ENCODE data around the gene PLBD2.

The PLBD2 gene

DNA sequence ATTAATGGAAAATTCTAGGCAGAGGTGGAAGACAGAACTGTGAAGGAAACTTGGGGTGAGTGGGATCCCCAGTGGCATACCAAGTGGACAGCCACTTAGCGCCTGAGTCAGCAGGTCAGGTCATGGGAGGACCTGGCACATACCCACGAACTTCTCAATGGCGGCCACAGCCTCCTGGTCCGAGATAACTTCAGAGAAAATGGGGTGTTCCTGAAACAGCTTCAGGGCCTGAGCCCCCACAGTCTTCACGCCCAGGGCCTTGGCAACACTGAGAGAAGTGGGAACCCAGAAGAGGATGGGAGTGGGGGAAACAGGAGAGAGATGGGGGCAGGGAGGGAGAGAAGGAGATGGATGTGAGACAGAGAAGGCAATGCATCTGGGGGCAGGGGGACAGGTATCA lies 35.4 kb downstream of the PLBD2 start:
- Histone ChIP-seq H3K9ac (ENCODE audit: low read length) (no peak overlapping the region), H3K27me3 (ENCODE audit: low read length) (no peaks in the 10 kb centered on the region), H3K4me2 (ENCODE audit: low read depth, low read length, poor library complexity, severe bottlenecking) (no peak overlapping the region), H3K4me3 (ENCODE audit: insufficient read depth, low read length, poor library complexity, severe bottlenecking) (no peak overlapping the region), H2AFZ (ENCODE audit: low read depth, low read length, severe bottlenecking) (no peak overlapping the region), H3K27ac (ENCODE audit: low read depth, low read length) (no peak overlapping the region), H3K79me2 (ENCODE audit: insufficient read depth, low read length) (no peaks in the 10 kb centered on the region), H3F3A (ENCODE audit: insufficient read depth) (no peaks in the 10 kb centered on the region), H3K36me3 (ENCODE audit: low read length) (no peaks in the 10 kb centered on the region), H3K9me2 (replicated peaks; ENCODE audit: insufficient read depth, low read length) (no peaks in the 10 kb centered on the region), H3K9me3 (ENCODE audit: insufficient read depth, low read length) (no peaks in the 10 kb centered on the region), H4K20me1 (ENCODE audit: low read depth, low read length) (no peaks in the 10 kb centered on the region)
- TF ChIP-seq, protein P1, sequence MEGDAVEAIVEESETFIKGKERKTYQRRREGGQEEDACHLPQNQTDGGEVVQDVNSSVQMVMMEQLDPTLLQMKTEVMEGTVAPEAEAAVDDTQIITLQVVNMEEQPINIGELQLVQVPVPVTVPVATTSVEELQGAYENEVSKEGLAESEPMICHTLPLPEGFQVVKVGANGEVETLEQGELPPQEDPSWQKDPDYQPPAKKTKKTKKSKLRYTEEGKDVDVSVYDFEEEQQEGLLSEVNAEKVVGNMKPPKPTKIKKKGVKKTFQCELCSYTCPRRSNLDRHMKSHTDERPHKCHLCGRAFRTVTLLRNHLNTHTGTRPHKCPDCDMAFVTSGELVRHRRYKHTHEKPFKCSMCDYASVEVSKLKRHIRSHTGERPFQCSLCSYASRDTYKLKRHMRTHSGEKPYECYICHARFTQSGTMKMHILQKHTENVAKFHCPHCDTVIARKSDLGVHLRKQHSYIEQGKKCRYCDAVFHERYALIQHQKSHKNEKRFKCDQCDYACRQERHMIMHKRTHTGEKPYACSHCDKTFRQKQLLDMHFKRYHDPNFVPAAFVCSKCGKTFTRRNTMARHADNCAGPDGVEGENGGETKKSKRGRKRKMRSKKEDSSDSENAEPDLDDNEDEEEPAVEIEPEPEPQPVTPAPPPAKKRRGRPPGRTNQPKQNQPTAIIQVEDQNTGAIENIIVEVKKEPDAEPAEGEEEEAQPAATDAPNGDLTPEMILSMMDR (IDR thresholded peaks at IDR 0.05; ENCODE audit: insufficient read depth, low read length, poor library complexity, severe bottlenecking), result no peak
- no peak for TF ChIP-seq EZH2phosphoT487 (conservative IDR thresholded peaks at IDR 0.05; ENCODE audit: low read length)

DNA sequence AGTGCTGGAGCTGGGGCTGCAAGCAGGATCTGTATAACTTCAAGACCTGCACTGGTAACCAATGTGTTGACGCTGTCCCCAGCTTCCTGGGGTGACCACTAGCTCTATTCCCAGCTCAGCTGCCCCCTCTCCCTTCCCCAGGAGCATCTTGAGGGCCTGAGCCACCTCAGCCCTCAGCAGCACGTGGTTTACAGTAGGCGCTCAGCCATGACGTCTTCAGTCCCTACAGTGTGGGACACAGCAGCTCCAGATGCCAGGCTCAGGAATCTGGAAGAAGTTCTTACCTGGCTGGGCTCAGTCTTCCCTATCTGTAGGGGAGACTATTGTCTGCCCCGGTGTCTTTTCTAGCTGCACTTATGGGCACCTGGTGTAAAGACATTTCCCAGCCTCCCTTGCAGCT lies 36.7 kb downstream of the PLBD2 start:
- H3K9me2 ChIP-seq (replicated peaks; ENCODE audit: insufficient read depth, low read length), result no peaks in the 10 kb centered on the region
- no peaks in the 10 kb centered on the region for H3K36me3 ChIP-seq (ENCODE audit: low read length)
- no peaks in the 10 kb centered on the region for H3K79me2 ChIP-seq (ENCODE audit: insufficient read depth, low read length)
- no peaks in the 10 kb centered on the region for H4K20me1 ChIP-seq (ENCODE audit: low read depth, low read length)
- H3F3A ChIP-seq (ENCODE audit: insufficient read depth), result no peaks in the 10 kb centered on the region
- no peaks in the 10 kb centered on the region for H3K27me3 ChIP-seq (ENCODE audit: low read length)
- H3K4me2 ChIP-seq (ENCODE audit: low read depth, low read length, poor library complexity, severe bottlenecking), result no peak overlapping the region
- TF ChIP-seq, protein P1 (IDR thresholded peaks at IDR 0.05; ENCODE audit: insufficient read depth, low read length, poor library complexity, severe bottlenecking), result no peak
- no peak for TF ChIP-seq EZH2phosphoT487 (conservative IDR thresholded peaks at IDR 0.05; ENCODE audit: low read length)
- no peaks in the 10 kb centered on the region for H3K9me3 ChIP-seq (ENCODE audit: insufficient read depth, low read length)
- H3K27ac ChIP-seq (ENCODE audit: low read depth, low read length), result no peak overlapping the region
- no peak overlapping the region for H3K4me3 ChIP-seq (ENCODE audit: insufficient read depth, low read length, poor library complexity, severe bottlenecking)
- H3K9ac ChIP-seq (ENCODE audit: low read length), result no peak overlapping the region
- H2AFZ ChIP-seq (ENCODE audit: low read depth, low read length, severe bottlenecking), result no peak overlapping the region

DNA sequence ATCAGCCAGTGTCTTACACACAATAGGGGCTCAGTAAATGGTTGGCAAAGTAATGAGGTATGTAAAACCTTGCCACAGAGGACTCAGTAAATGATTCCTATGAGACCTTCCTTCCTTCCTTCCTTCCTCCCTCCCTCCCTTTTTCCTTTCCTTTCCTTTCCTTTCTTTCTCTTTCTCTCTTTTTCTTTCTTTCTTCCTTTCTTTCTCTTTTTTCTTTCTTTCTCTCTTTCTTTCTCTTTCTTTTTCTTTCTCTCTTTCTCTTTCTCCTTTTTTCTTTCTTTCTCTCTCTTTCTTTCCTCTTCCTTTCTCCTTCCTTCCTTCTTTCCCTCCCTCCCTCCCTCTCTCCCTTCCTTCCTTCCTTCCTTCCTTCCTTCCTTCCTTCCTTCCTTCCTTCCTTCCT lies 37.8 kb downstream of the PLBD2 start:
- no peaks in the 10 kb centered on the region for H3K9me3 ChIP-seq (ENCODE audit: insufficient read depth, low read length)
- no peaks in the 10 kb centered on the region for H3F3A ChIP-seq (ENCODE audit: insufficient read depth)
- no peaks in the 10 kb centered on the region for H3K36me3 ChIP-seq (ENCODE audit: low read length)
- H3K27me3 ChIP-seq (ENCODE audit: low read length), result no peaks in the 10 kb centered on the region
- no peaks in the 10 kb centered on the region for H4K20me1 ChIP-seq (ENCODE audit: low read depth, low read length)
- H3K4me3 ChIP-seq (ENCODE audit: insufficient read depth, low read length, poor library complexity, severe bottlenecking), result no peak overlapping the region
- H2AFZ ChIP-seq (ENCODE audit: low read depth, low read length, severe bottlenecking), result no peak overlapping the region
- no peaks in the 10 kb centered on the region for H3K79me2 ChIP-seq (ENCODE audit: insufficient read depth, low read length)
- H3K9me2 ChIP-seq (replicated peaks; ENCODE audit: insufficient read depth, low read length), result no peaks in the 10 kb centered on the region
- no peak overlapping the region for H3K4me2 ChIP-seq (ENCODE audit: low read depth, low read length, poor library complexity, severe bottlenecking)
- no peak for TF ChIP-seq EZH2phosphoT487 (conservative IDR thresholded peaks at IDR 0.05; ENCODE audit: low read length)
- TF ChIP-seq, protein P1 (IDR thresholded peaks at IDR 0.05; ENCODE audit: insufficient read depth, low read length, poor library complexity, severe bottlenecking), result no peak
- no peak overlapping the region for H3K27ac ChIP-seq (ENCODE audit: low read depth, low read length)
- H3K9ac ChIP-seq (ENCODE audit: low read length), result no peak overlapping the region
